ENCODE measurements around the gene ELN.
"Not testable (repeated sequence)": the region's sequence is repeated elsewhere in the genome, so short reads cannot be mapped to it uniquely, and the experiment has no call there.

Gene ELN

DNA sequence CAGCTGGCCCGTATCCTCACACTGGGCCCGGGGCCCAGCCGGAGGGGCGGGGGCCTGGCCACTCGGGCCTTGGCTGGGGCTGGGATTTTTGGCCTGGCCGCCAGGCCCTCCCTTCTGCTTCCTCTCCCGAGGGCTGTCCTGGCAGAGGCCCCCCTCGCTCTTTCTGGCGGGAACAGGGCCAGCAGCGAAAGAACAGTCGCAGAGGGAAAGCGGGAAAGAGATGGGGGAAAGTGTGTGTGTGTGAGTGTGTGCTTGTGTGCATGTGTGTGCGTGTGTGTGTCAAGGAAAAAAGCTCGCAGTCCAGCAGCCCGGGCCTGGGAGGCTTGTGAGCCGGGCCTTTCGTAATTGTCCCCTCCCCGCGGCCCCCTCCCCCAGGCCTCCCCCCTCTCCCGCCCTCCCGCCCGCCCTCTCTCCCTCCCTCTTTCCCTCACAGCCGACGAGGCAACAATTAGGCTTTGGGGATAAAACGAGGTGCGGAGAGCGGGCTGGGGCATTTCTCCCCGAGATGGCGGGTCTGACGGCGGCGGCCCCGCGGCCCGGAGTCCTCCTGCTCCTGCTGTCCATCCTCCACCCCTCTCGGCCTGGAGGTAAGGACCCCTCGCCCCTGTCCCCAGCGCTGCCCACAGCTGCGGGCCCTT is at the start of gene ELN:
Gene ELN, plus strand, starts transcription at position 491 of the 638 bp plus-strand sequence. Its CDS starts 15 bp downstream, at position 506.
- peak; percentile 67; the same call in 1 of the 2 replicates for TF ChIP-seq ZNF70 (CRISPR knock-in tag; IDR thresholded peaks at IDR 0.05)
- TF ChIP-seq, protein P1, sequence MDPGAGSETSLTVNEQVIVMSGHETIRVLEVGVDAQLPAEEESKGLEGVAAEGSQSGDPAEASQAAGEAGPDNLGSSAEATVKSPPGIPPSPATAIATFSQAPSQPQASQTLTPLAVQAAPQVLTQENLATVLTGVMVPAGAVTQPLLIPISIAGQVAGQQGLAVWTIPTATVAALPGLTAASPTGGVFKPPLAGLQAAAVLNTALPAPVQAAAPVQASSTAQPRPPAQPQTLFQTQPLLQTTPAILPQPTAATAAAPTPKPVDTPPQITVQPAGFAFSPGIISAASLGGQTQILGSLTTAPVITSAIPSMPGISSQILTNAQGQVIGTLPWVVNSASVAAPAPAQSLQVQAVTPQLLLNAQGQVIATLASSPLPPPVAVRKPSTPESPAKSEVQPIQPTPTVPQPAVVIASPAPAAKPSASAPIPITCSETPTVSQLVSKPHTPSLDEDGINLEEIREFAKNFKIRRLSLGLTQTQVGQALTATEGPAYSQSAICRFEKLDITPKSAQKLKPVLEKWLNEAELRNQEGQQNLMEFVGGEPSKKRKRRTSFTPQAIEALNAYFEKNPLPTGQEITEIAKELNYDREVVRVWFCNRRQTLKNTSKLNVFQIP (CRISPR knock-in tag; IDR thresholded peaks at IDR 0.05; ENCODE audit: borderline replicate concordance, low read depth), result no peak
- peak; percentile 4; the same call in 2 of the 3 replicates for ATAC-seq

DNA sequence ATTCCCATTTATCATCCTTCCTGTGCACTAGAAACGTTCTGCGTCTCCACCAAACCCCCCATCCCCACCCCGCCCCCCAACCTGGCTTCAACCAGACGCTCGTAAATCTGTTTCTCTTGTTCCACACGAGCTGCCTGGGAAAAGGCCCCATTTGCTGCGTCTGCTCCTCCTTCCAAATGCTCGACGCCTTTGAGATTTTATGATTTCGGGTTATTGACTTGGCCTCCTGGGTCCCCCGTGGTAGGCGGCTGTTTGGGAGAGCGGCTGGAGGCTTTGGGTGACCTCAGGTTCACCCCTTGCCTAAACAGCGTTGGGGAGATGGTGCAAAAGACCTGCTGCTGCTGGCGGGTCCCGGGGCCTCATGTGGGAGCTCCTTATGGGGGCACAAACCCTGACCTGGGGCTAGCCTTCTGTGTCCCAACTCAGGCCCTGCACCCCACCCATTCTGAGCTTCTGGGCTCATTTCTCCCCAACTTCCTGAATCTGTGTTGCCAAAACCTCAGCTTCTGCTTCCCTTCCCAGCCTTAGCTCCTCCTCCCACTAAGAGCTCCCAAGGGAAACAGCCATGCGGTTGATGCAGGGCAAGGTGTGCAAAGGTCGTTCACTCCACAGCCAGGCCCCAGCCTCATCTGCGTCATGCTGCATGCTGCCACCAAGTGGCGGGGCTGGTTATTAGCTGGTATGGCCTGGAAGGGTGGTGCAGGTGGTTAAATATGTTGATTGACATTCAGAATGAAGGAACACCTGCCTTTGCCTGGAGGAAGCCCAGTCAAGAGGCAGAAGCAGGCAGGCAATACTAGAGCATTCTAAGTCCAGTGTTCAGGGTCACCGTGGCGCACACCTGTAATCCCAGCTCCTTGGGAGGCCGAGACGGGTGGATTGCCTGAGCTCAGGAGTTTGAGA is 49.1 kb upstream of the ELN start:
- ATAC-seq, result peak; percentile 62
- TF ChIP-seq ESRRG (CRISPR knock-in tag; IDR thresholded peaks at IDR 0.05), result no peak
- TF ChIP-seq ZNF8 (CRISPR knock-in tag; IDR thresholded peaks at IDR 0.05), result no peak
- no peak for TF ChIP-seq ISL1 (CRISPR knock-in tag; IDR thresholded peaks at IDR 0.05)
- no peak for TF ChIP-seq TCF4 (CRISPR knock-in tag; IDR thresholded peaks at IDR 0.05; ENCODE audit: borderline replicate concordance)
- TF ChIP-seq, protein P2, sequence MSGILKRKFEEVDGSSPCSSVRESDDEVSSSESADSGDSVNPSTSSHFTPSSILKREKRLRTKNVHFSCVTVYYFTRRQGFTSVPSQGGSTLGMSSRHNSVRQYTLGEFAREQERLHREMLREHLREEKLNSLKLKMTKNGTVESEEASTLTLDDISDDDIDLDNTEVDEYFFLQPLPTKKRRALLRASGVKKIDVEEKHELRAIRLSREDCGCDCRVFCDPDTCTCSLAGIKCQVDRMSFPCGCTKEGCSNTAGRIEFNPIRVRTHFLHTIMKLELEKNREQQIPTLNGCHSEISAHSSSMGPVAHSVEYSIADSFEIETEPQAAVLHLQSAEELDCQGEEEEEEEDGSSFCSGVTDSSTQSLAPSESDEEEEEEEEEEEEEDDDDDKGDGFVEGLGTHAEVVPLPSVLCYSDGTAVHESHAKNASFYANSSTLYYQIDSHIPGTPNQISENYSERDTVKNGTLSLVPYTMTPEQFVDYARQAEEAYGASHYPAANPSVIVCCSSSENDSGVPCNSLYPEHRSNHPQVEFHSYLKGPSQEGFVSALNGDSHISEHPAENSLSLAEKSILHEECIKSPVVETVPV (CRISPR knock-in tag; IDR thresholded peaks at IDR 0.05), result no peak
- TF ChIP-seq, protein P3, sequence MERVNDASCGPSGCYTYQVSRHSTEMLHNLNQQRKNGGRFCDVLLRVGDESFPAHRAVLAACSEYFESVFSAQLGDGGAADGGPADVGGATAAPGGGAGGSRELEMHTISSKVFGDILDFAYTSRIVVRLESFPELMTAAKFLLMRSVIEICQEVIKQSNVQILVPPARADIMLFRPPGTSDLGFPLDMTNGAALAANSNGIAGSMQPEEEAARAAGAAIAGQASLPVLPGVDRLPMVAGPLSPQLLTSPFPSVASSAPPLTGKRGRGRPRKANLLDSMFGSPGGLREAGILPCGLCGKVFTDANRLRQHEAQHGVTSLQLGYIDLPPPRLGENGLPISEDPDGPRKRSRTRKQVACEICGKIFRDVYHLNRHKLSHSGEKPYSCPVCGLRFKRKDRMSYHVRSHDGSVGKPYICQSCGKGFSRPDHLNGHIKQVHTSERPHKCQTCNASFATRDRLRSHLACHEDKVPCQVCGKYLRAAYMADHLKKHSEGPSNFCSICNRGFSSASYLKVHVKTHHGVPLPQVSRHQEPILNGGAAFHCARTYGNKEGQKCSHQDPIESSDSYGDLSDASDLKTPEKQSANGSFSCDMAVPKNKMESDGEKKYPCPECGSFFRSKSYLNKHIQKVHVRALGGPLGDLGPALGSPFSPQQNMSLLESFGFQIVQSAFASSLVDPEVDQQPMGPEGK (CRISPR knock-in tag; IDR thresholded peaks at IDR 0.05; ENCODE audit: borderline replicate concordance), result no peak
- TF ChIP-seq TOX (CRISPR knock-in tag; IDR thresholded peaks at IDR 0.05; ENCODE audit: borderline replicate concordance), result no peak
- no peak for TF ChIP-seq RARB (CRISPR knock-in tag; IDR thresholded peaks at IDR 0.05)
- TF ChIP-seq, protein P1 (CRISPR knock-in tag; IDR thresholded peaks at IDR 0.05; ENCODE audit: borderline replicate concordance, low read depth), result no peak
- no peak for TF ChIP-seq ZFP3 (CRISPR knock-in tag; IDR thresholded peaks at IDR 0.05)
- TF ChIP-seq SNAI2 (CRISPR knock-in tag; IDR thresholded peaks at IDR 0.05), result no peak
- no peak for TF ChIP-seq ZNF70 (CRISPR knock-in tag; IDR thresholded peaks at IDR 0.05)
- TF ChIP-seq ZC3H10 (CRISPR knock-in tag; IDR thresholded peaks at IDR 0.05), result no peak
- no peak for TF ChIP-seq PPARA (CRISPR knock-in tag; IDR thresholded peaks at IDR 0.05; ENCODE audit: borderline replicate concordance)
- TF ChIP-seq ZFP30 (CRISPR knock-in tag; IDR thresholded peaks at IDR 0.05), result no peak
- TF ChIP-seq GLIS3 (CRISPR knock-in tag; IDR thresholded peaks at IDR 0.05), result no peak
- no peak for TF ChIP-seq OSR1 (CRISPR knock-in tag; IDR thresholded peaks at IDR 0.05)
- no peak for TF ChIP-seq ZNF565 (CRISPR knock-in tag; conservative IDR thresholded peaks at IDR 0.05; ENCODE audit: low read depth)
- TF ChIP-seq, protein P4, sequence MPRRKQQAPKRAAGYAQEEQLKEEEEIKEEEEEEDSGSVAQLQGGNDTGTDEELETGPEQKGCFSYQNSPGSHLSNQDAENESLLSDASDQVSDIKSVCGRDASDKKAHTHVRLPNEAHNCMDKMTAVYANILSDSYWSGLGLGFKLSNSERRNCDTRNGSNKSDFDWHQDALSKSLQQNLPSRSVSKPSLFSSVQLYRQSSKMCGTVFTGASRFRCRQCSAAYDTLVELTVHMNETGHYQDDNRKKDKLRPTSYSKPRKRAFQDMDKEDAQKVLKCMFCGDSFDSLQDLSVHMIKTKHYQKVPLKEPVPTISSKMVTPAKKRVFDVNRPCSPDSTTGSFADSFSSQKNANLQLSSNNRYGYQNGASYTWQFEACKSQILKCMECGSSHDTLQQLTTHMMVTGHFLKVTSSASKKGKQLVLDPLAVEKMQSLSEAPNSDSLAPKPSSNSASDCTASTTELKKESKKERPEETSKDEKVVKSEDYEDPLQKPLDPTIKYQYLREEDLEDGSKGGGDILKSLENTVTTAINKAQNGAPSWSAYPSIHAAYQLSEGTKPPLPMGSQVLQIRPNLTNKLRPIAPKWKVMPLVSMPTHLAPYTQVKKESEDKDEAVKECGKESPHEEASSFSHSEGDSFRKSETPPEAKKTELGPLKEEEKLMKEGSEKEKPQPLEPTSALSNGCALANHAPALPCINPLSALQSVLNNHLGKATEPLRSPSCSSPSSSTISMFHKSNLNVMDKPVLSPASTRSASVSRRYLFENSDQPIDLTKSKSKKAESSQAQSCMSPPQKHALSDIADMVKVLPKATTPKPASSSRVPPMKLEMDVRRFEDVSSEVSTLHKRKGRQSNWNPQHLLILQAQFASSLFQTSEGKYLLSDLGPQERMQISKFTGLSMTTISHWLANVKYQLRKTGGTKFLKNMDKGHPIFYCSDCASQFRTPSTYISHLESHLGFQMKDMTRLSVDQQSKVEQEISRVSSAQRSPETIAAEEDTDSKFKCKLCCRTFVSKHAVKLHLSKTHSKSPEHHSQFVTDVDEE (CRISPR knock-in tag; IDR thresholded peaks at IDR 0.05), result no peak

DNA sequence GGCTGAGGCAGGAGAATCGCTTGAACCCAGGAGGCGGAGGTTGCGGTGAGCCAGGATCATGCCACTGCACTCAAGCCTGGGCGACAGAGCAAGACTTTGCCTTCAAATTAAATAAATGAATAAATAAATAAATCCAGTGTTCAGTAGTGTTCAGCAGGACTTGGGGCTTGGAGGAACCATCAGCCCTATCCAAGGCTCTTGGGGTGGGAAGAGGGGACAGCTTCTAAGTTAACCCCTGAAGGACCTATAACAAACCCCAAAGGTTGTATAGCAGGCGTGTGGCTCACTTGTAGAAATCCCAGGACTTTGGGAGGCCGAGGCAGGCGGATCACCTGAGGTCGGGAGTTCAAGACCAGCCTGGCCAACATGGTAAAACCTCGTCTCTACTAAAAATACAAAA is 48.3 kb upstream of the ELN start:
- ATAC-seq, result not testable (repeated sequence)
